ENCODE data around the gene FAM193B.

The FAM193B gene

GRCh38 chr5:177500685-177501522 is 53.5 kb downstream of the FAM193B start:
- peak; percentile 68 for DNase-seq (ENCODE audit: low read depth, low spot score)

DNA sequence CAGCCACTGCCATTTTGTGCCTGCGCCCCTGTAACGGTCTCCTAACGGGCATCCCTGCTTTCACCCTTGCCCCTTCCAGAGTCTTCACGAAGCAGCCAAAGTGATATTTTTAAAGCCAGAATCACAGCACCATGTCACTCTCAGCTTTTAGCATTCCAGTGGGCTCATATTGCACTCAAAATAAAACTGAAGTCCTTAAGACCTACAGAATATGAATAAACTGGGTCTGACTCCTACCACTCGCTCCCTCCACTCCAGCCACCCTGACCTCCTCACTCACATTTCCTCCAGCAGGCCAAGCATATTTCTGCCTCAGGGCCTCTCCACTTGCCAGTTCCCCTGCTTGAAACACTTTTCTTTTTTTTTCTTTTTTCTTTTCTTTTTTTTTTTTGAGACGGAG is 54.5 kb downstream of the FAM193B start:
- DNase-seq (ENCODE audit: low read depth, low spot score): no peak

- no peak for DNase-seq (ENCODE audit: low read depth, low spot score)
Measured at GRCh38 chr5:177498013-177498787, 56.2 kb downstream of the FAM193B start.

DNA sequence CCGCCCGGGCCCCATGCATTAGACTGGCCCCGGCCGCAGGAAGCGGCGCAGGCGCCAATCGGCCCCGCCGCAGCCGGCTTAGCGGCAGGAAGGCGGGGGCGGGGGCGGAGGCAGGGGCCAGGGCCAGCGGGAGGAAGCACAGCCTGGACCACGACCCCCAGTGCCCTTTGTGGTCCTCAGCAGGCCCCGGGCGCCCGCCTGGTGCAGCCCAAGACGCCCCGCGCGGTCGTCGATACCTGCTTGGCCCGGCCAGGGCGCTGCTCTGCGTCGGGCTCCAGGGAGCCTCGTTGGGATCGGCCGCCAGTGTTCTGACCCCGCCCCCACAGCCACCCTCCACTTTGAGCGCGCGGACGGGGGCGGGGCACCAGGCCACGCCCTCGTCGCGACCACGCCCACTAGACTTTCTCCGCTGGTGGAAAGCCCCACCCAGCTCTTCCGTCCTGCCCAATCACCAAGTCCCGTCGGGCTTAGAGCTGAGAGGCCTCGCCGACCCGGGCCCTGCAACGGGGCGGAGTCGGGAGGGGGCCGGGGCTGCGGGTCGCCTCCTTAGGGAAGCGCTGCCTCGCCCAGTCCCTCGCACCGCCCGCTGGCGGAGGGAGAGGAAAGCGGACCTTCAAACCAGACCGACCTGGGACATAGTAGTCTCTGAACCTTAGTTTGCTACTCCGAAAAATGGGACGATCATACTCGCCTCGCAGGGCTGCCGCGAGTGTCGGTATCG is 56.9 kb downstream of the FAM193B start, which contains the start of gene PDLIM7:
TSS of gene PDLIM7 (minus strand) at position 313 of the 721 bp plus-strand sequence. CDS start 1,092 bp downstream, outside the sequence.
- peak; percentile 85 for DNase-seq (ENCODE audit: low read depth, low spot score)

GRCh38 chr5:177496727-177497291 is 57.6 kb downstream of the FAM193B start:
- DNase-seq (ENCODE audit: low read depth, low spot score): no peak

- DNase-seq (ENCODE audit: low read depth, low spot score): no peak
Measured at GRCh38 chr5:177496070-177496726, 58.2 kb downstream of the FAM193B start.

GRCh38 chr5:177495243-177496060 is 58.9 kb downstream of the FAM193B start:
- DNase-seq (ENCODE audit: low read depth, low spot score): no peak

DNA sequence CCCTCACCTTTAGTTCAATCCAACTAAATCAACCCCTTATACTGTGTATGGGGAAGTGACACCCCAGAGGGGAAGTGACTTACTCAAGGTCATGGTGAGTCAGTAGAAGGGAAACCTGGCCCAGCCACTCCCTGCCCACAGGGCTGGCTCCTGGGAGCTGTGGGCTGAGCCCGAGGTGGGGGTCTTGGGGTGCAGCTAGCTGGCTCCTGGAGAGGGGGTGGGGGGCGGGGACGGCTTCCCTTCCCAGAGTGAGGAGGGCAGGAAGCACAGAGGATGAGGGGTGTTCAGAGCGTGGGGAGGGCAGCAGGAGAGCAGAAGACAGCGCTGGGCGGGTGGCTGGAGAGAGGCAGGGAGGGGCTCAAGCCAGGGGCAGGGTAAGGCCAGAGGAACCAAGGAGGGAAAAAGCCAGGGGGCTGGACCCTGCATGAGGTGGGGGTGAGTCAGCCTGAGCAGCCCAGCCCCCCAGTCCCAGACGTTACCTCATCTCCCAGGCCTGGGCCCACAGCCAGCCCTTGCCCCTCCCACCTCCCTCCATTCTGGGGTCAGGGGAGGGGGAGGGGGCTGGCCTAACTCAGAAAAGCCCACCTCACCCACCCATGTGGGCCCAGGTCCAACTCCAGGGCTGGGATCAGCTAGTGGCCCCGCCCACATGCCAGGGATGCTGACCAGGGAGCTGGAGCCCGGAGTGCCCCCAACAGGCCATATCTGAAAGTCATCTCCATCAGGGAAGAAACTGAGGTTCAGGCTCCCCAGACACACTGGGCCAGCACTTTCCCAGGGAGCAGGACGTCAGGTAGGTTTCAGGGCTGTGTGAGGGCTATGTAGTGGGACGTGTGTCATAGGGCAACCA is 59.8 kb downstream of the FAM193B start:
- DNase-seq (ENCODE audit: low read depth, low spot score): no peak

DNA sequence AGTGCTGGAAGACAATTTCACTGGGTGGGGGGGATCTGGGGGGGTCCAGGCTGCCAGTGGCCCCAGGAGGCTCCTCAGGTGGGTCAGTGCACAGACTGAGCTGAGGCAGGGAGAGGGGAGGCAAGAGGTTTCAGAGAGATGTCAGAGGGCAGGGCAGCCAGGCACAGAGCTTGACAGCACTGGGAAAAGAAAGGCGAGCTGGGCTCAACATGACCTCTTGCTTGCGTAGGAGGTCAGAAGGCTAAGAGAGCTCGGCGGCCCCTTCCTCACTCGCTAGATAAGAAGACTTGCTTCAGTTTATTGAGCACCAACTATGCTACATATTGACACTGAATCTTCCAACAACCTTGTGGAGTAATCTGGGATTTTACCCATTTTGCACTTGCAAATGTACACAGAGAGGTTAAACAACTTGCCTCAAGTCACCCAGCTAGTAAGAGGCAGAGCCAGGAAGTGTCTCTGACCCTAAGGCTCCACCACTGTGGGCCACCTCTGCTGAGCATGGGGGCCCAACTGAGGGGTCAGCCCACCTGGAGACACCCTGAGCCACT is 60.5 kb downstream of the FAM193B start:
- no peak for DNase-seq (ENCODE audit: low read depth, low spot score)

DNA sequence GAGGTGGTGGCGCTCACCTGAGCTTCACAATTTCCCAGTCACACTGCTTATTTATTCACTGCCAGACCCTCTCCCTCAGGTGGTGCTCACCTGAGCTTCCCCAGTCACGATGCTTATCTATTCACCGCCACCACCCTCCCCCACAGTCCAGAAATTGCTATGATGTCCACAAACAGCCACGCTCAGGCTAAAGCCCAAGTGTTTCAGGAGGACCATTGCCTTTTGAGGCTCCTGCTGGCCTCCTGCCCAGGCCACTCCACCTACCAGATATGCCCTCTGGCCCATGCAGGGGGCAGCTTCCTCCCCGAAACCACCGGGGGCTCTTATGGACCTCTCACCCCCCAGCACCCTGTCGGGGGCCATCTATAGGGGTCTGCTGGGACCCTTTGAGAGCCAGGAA is 61.5 kb downstream of the FAM193B start:
- no peak for DNase-seq (ENCODE audit: low read depth, low spot score)

DNA sequence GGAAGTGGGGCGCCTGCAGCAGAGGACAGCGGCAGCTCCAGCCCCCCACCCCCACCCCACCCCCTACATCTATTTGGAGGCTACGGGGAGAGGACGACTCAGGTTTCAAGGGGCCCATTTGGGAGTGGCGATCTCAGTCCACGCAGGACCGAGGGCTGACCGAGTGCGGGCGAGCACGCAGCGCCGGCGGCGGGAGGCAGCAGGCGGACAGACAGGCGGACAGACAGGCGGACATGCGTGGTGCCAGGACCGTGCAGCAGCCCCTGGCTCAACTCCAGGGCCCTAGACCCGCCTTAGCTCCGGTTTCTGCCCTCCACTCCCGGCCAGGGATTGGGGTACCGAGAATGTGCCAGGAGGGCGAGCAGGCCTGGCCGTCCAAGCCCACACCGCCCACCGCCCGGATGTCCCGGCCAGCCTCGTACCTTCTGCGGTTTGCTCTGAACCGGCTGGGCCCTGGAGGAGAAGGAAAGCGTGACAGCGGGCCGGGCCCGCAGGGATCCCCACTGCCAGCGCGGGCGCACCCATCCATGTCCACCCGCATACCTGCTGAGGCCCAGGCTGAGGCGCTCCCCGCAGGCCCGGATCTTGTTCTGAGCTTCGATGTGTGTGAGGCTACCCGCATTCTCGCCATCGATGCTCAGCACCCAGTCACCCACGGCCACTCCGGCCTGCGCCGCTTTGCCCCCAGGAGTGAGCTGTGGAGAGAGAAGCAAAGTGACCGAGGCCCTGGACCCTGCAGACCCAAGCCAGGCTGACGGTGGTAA is 62.2 kb downstream of the FAM193B start:
- DNase-seq (ENCODE audit: low read depth, low spot score): no peak

GRCh38 chr5:177491429-177491945 is 62.9 kb downstream of the FAM193B start:
- no peak for DNase-seq (ENCODE audit: low read depth, low spot score)

GRCh38 chr5:177490992-177491391 is 63.4 kb downstream of the FAM193B start:
- no peak for DNase-seq (ENCODE audit: low read depth, low spot score)

GRCh38 chr5:177490311-177490991 is 63.9 kb downstream of the FAM193B start:
- no peak for DNase-seq (ENCODE audit: low read depth, low spot score)

DNA sequence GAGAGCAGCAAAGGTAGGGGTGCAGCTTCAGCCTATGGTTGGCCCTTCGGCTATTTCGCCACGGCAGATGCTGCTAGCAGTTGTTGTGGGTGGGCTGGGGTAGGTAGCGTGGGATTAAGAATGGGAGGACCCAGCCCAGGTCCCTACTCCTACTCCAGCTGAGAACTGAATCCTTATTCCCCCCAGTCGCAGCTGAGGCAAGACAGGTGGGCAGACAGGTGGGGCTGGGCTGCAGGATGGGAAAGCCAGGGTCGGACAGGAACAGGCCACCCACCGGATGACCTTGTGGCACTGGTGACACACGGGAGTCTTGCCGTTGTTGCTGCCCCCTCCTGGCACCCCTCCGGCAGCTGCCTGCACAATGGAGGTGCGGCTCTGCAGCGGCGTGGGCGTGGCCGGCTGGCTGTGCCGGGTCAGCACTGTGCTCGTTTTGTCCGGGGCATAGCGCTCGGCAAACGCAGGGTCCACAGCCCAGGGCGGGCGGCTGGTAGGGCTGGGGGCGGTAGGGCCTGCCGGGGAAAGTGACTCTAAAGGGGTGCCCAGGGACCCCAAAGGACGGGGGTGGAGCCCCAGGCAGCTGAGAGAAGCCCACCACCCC is 65.1 kb downstream of the FAM193B start:
- no peak for DNase-seq (ENCODE audit: low read depth, low spot score)

GRCh38 chr5:177487975-177488374 is 66.4 kb downstream of the FAM193B start:
- DNase-seq (ENCODE audit: low read depth, low spot score): no peak

GRCh38 chr5:177487144-177487543 is 67.2 kb downstream of the FAM193B start:
- no peak for DNase-seq (ENCODE audit: low read depth, low spot score)
